HCT116 (cell line): ENCODE results near the gene SSH2.

Experiments used
- CTCF ChIP-seq, 3 experiments: fragments of 200-600 bp in 1 of 3; sonication (generic) in 1 of 3; IDR thresholded peaks in 2 of 3; conservative IDR thresholded peaks in 1 of 3; 2 replicates each; pipeline ENCODE4 v1.5.1; 2012 to 2017; ENCODE audit warnings: low read depth in 2 of 3, low read length in 2 of 3, antibody characterized with exemption in 1 of 3, borderline replicate concordance in 1 of 3, control low read depth in 1 of 3, mild to moderate bottlenecking in 1 of 3, mixed read lengths in 1 of 3, mixed run types in 1 of 3, moderate library complexity in 1 of 3; ENCODE audit not compliant: insufficient read depth in 1 of 3
- ELF1 ChIP-seq: IDR thresholded peaks from 2 replicates; pipeline ENCODE4 v1.6.1; 2012; ENCODE audit warnings: low read depth, borderline replicate concordance
- EZH2 ChIP-seq: fragments of 200-600 bp; sonication (generic); IDR thresholded peaks from 2 replicates; pipeline ENCODE4 v1.6.1; 2017; ENCODE audit warnings: antibody characterized with exemption, mixed run types
- POLR2A ChIP-seq: IDR thresholded peaks from 2 replicates; pipeline ENCODE4 v1.7.0; 2011; ENCODE audit warnings: borderline replicate concordance; ENCODE audit not compliant: insufficient read depth, insufficient read length; ENCODE audit errors: extremely low read depth
- YY1 ChIP-seq: IDR thresholded peaks from 2 replicates; pipeline ENCODE4 v1.6.1; 2011; ENCODE audit warnings: low read length, low read depth, moderate library complexity, mild to moderate bottlenecking; ENCODE audit not compliant: insufficient replicate concordance; ENCODE audit errors: extremely low read depth
- TF ChIP-seq, protein P1 (sequence below): IDR thresholded peaks from 2 replicates; pipeline ENCODE4 v1.6.1; 2012; ENCODE audit warnings: low read depth

GRCh38 chr17:29732613-29733012 is 197.4 kb downstream of the SSH2 start:
- TF ChIP-seq CTCF (IDR thresholded peaks at IDR 0.05 in 2 of 3, conservative IDR thresholded peaks at IDR 0.05 in 1 of 3; ENCODE audit: borderline replicate concordance in 1 of 3, insufficient read depth in 1 of 3, low read depth in 2 of 3, low read length in 2 of 3) (no peak), POLR2A (no peak), ELF1 (no peak), YY1 (no peak), EZH2 (no peak)
- TF ChIP-seq, protein P1, sequence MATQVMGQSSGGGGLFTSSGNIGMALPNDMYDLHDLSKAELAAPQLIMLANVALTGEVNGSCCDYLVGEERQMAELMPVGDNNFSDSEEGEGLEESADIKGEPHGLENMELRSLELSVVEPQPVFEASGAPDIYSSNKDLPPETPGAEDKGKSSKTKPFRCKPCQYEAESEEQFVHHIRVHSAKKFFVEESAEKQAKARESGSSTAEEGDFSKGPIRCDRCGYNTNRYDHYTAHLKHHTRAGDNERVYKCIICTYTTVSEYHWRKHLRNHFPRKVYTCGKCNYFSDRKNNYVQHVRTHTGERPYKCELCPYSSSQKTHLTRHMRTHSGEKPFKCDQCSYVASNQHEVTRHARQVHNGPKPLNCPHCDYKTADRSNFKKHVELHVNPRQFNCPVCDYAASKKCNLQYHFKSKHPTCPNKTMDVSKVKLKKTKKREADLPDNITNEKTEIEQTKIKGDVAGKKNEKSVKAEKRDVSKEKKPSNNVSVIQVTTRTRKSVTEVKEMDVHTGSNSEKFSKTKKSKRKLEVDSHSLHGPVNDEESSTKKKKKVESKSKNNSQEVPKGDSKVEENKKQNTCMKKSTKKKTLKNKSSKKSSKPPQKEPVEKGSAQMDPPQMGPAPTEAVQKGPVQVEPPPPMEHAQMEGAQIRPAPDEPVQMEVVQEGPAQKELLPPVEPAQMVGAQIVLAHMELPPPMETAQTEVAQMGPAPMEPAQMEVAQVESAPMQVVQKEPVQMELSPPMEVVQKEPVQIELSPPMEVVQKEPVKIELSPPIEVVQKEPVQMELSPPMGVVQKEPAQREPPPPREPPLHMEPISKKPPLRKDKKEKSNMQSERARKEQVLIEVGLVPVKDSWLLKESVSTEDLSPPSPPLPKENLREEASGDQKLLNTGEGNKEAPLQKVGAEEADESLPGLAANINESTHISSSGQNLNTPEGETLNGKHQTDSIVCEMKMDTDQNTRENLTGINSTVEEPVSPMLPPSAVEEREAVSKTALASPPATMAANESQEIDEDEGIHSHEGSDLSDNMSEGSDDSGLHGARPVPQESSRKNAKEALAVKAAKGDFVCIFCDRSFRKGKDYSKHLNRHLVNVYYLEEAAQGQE, result no peak
